ENCODE measurements around the gene TMEM170B.

GRCh38 chr6:11593096-11593495, 55.5 kb downstream of the TMEM170B start:
- TF ChIP-seq CTCF (optimal IDR thresholded peaks at IDR 0.05 in 1 of 3, IDR thresholded peaks at IDR 0.05 in 1 of 3, conservative IDR thresholded peaks at IDR 0.05 in 1 of 3; ENCODE audit: extremely low read depth in 1 of 3, insufficient read depth in 2 of 3, low read length in 3 of 3) (no peak), EZH2 (IDR thresholded peaks at IDR 0.05; ENCODE audit: low read length) (no peak)
